ENCODE measurements around the gene APEH.

GRCh38 chr3:49629451-49629850, 44.7 kb upstream of the APEH start:
- no peak for TF ChIP-seq CTCF (tag by site-specific recombination; IDR thresholded peaks at IDR 0.05)
- TF ChIP-seq, protein P1, sequence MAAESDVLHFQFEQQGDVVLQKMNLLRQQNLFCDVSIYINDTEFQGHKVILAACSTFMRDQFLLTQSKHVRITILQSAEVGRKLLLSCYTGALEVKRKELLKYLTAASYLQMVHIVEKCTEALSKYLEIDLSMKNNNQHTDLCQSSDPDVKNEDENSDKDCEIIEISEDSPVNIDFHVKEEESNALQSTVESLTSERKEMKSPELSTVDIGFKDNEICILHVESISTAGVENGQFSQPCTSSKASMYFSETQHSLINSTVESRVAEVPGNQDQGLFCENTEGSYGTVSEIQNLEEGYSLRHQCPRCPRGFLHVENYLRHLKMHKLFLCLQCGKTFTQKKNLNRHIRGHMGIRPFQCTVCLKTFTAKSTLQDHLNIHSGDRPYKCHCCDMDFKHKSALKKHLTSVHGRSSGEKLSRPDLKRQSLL (tag by site-specific recombination; IDR thresholded peaks at IDR 0.05), result no peak
- no peak for TF ChIP-seq ZBTB7A (tag by site-specific recombination; IDR thresholded peaks at IDR 0.05; ENCODE audit: low read depth)
- no peak for TF ChIP-seq ZNF521 (tag by site-specific recombination; IDR thresholded peaks at IDR 0.05)
- no peak for TF ChIP-seq ZNF138 (tag by site-specific recombination; IDR thresholded peaks at IDR 0.05; ENCODE audit: borderline replicate concordance)
- no peak for TF ChIP-seq ZNF76 (tag by site-specific recombination; IDR thresholded peaks at IDR 0.05; ENCODE audit: borderline replicate concordance, low read depth)
- no peak for TF ChIP-seq ZNF610 (tag by site-specific recombination; IDR thresholded peaks at IDR 0.05; ENCODE audit: borderline replicate concordance)
- no peak for TF ChIP-seq ZFP37 (tag by site-specific recombination; IDR thresholded peaks at IDR 0.05)
- no peak for TF ChIP-seq ZNF488 (tag by site-specific recombination; IDR thresholded peaks at IDR 0.05)
- TF ChIP-seq ZNF169 (tag by site-specific recombination; IDR thresholded peaks at IDR 0.05), result no peak
- no peak for TF ChIP-seq YY1 (tag by site-specific recombination; IDR thresholded peaks at IDR 0.05)
- TF ChIP-seq ZNF544 (tag by site-specific recombination; IDR thresholded peaks at IDR 0.05), result no peak
